ENCODE measurements around the gene CAMK1D.

CAMK1D gene

DNA sequence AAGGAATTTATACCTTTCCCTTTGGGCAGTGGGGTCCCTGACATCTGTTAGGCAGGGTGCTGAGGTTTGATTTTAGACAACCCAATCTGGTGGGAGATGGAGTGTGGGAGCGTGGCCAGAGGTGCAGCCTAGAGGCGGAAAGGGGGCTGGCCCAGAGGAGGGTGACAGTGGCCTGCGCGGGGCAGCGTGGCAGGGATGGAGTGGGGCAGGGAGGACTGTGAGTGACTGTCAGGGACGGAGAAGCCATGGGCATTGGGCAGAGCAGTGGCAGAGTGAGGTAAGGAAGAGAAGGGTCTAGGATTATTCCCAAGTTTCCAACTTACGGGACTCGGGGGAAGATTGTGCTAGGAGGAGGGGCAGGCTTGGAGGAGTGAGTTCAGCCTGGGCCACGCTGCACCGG is 470.3 kb downstream of the CAMK1D start (continued):
- TF ChIP-seq, protein P1, sequence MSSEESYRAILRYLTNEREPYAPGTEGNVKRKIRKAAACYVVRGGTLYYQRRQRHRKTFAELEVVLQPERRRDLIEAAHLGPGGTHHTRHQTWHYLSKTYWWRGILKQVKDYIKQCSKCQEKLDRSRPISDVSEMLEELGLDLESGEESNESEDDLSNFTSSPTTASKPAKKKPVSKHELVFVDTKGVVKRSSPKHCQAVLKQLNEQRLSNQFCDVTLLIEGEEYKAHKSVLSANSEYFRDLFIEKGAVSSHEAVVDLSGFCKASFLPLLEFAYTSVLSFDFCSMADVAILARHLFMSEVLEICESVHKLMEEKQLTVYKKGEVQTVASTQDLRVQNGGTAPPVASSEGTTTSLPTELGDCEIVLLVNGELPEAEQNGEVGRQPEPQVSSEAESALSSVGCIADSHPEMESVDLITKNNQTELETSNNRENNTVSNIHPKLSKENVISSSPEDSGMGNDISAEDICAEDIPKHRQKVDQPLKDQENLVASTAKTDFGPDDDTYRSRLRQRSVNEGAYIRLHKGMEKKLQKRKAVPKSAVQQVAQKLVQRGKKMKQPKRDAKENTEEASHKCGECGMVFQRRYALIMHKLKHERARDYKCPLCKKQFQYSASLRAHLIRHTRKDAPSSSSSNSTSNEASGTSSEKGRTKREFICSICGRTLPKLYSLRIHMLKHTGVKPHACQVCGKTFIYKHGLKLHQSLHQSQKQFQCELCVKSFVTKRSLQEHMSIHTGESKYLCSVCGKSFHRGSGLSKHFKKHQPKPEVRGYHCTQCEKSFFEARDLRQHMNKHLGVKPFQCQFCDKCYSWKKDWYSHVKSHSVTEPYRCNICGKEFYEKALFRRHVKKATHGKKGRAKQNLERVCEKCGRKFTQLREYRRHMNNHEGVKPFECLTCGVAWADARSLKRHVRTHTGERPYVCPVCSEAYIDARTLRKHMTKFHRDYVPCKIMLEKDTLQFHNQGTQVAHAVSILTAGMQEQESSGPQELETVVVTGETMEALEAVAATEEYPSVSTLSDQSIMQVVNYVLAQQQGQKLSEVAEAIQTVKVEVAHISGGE (tag by site-specific recombination; conservative IDR thresholded peaks at IDR 0.05; ENCODE audit: low read depth): no peak
- TF ChIP-seq GLI4 (tag by site-specific recombination; IDR thresholded peaks at IDR 0.05) (no peak), GLIS2 (tag by site-specific recombination; IDR thresholded peaks at IDR 0.05) (no peak), ZBTB20 (tag by site-specific recombination; IDR thresholded peaks at IDR 0.05) (no peak), MEIS1 (CRISPR knock-in tag; IDR thresholded peaks at IDR 0.05; ENCODE audit: borderline replicate concordance) (no peak), ZNF777 (tag by site-specific recombination; IDR thresholded peaks at IDR 0.05; ENCODE audit: borderline replicate concordance) (no peak), ZNF404 (tag by site-specific recombination; IDR thresholded peaks at IDR 0.05) (no peak), KLF1 (tag by site-specific recombination; IDR thresholded peaks at IDR 0.05) (no peak), ZNF776 (tag by site-specific recombination; IDR thresholded peaks at IDR 0.05; ENCODE audit: borderline replicate concordance) (no peak), ZNF202 (tag by site-specific recombination; IDR thresholded peaks at IDR 0.05; ENCODE audit: borderline replicate concordance) (no peak)
- TF ChIP-seq, protein P2, sequence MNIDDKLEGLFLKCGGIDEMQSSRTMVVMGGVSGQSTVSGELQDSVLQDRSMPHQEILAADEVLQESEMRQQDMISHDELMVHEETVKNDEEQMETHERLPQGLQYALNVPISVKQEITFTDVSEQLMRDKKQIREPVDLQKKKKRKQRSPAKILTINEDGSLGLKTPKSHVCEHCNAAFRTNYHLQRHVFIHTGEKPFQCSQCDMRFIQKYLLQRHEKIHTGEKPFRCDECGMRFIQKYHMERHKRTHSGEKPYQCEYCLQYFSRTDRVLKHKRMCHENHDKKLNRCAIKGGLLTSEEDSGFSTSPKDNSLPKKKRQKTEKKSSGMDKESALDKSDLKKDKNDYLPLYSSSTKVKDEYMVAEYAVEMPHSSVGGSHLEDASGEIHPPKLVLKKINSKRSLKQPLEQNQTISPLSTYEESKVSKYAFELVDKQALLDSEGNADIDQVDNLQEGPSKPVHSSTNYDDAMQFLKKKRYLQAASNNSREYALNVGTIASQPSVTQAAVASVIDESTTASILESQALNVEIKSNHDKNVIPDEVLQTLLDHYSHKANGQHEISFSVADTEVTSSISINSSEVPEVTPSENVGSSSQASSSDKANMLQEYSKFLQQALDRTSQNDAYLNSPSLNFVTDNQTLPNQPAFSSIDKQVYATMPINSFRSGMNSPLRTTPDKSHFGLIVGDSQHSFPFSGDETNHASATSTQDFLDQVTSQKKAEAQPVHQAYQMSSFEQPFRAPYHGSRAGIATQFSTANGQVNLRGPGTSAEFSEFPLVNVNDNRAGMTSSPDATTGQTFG (tag by site-specific recombination; IDR thresholded peaks at IDR 0.05; ENCODE audit: borderline replicate concordance): no peak
- TF ChIP-seq, protein P3, sequence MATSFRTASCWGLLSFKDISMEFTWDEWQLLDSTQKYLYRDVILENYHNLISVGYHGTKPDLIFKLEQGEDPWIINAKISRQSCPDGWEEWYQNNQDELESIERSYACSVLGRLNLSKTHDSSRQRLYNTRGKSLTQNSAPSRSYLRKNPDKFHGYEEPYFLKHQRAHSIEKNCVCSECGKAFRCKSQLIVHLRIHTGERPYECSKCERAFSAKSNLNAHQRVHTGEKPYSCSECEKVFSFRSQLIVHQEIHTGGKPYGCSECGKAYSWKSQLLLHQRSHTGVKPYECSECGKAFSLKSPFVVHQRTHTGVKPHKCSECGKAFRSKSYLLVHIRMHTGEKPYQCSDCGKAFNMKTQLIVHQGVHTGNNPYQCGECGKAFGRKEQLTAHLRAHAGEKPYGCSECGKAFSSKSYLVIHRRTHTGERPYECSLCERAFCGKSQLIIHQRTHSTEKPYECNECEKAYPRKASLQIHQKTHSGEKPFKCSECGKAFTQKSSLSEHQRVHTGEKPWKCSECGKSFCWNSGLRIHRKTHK (tag by site-specific recombination; IDR thresholded peaks at IDR 0.05): no peak
- TF ChIP-seq, protein P4, sequence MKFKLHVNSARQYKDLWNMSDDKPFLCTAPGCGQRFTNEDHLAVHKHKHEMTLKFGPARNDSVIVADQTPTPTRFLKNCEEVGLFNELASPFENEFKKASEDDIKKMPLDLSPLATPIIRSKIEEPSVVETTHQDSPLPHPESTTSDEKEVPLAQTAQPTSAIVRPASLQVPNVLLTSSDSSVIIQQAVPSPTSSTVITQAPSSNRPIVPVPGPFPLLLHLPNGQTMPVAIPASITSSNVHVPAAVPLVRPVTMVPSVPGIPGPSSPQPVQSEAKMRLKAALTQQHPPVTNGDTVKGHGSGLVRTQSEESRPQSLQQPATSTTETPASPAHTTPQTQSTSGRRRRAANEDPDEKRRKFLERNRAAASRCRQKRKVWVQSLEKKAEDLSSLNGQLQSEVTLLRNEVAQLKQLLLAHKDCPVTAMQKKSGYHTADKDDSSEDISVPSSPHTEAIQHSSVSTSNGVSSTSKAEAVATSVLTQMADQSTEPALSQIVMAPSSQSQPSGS (tag by site-specific recombination; IDR thresholded peaks at IDR 0.05; ENCODE audit: low read depth): no peak

DNA sequence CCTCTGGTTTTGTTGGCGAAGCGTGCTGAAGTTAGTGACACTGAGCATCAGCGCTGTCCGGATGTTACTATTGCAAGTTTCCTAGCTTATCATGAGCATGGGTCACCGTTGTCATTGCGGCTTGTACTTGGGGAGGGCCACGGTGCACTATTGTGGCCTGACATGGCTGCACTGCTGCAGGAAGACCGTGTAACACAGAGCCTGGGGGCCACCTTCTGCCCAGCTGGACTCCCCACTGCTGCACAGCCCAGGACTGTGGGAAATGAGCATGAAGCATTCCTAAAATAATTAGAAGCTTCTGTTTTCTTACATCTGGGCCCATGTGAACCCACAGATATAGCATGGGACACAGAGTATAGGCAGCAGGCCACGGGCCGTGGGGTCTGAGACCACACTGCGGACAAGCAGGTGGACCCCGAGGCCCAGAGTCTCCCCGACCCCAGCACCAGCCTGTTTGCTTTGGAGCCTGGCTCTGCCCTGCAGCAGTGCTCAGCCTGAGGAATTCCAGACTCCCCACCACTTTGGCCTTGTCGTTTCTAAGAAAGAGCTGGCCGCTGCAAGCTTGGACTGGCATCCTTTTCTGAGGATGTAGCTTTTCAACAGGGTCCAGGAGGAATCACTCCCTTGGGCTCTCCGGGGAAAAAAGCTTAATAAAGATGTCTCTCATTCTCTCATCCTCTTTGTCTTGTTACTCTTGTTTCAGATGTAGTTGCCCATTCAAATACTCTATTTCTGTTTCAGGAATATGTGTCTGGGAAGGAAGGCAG is 473.0 kb downstream of the CAMK1D start:
- Histone ChIP-seq H3K4me3 (ENCODE audit: low read depth, low read length) (no peak overlapping the region), H3K4me1 (ENCODE audit: control insufficient read depth, insufficient read depth, low read length) (no peaks in the 10 kb centered on the region), H3K27ac (ENCODE audit: extremely low read depth, low read depth, low read length) (no peak overlapping the region), H3K36me3 (ENCODE audit: control insufficient read depth in 2 of 2, insufficient read depth in 1 of 2, low read length in 2 of 2) (no peaks in the 10 kb centered on the region), H3K9me3 (ENCODE audit: control insufficient read depth, insufficient read depth, low read depth, low read length) (no peaks in the 10 kb centered on the region)
- ChIA-PET POLR2A (no interaction called here), CTCF (interaction anchor here (0.6 kb wide), 4 partner anchors 78 to 556 kb away, joined by 3 to 5 read pairs (median 4); no protein-coding TSS in a partner anchor)
- no peak for TF ChIP-seq ZNF37A (tag by site-specific recombination; IDR thresholded peaks at IDR 0.05)
- TF ChIP-seq ZNF10 (tag by site-specific recombination; IDR thresholded peaks at IDR 0.05): no peak
- no peak for TF ChIP-seq BCL11B (tag by site-specific recombination; IDR thresholded peaks at IDR 0.05; ENCODE audit: low read depth)

Measured in HEK293 (cell line).